ENCODE data around the gene NBEAL2. TPM values are rescaled to one million over a fixed set of nuclear protein-coding genes. Genes with fewer than 3 reads are reported as not detected.

NBEAL2 gene
- total and polyA plus RNA-seq, 10 of the 15 experiments (the other 5 are each of a cell fraction or from before 2014, with no cell fraction given) = 0.07 to 127 (median 29.4) TPM

GRCh38 chr3:46939578-46940445 lies 39.7 kb upstream of the NBEAL2 start:
- POLR2A ChIA-PET = interaction anchor here (0.8 to 5.2 kb wide), 3 partner anchors 8 to 36 kb away, joined by 4 to 44 read pairs (median 6); partner anchors contain the start of gene CCDC12
- 76% methylated on average over 12 of the region's 12 CpGs for WGBS (ENCODE audit: insufficient coverage, insufficient replicate concordance, low lambda C conversion rate, missing lambda C conversion rate)
- TF ChIP-seq ZZZ3 (IDR thresholded peaks at IDR 0.05; ENCODE audit: control insufficient read depth, insufficient read length, low read depth) (no peak), SREBF1 (IDR thresholded peaks at IDR 0.05; ENCODE audit: low read length) (no peak), TAF1 (IDR thresholded peaks at IDR 0.05; ENCODE audit: borderline replicate concordance, low read depth, low read length) (no peak), BRCA1 (IDR thresholded peaks at IDR 0.05; ENCODE audit: low read depth, low read length) (no peak), NR2C2 (IDR thresholded peaks at IDR 0.05; ENCODE audit: borderline replicate concordance, control insufficient read depth, insufficient read length, low read depth) (no peak), PAX5 (IDR thresholded peaks at IDR 0.05; ENCODE audit: borderline replicate concordance, low read depth, low read length) (no peak), IRF5 (IDR thresholded peaks at IDR 0.05; ENCODE audit: borderline replicate concordance) (no peak), E2F4 (IDR thresholded peaks at IDR 0.05; ENCODE audit: low read depth, low read length) (no peak), CBX5 (IDR thresholded peaks at IDR 0.05; ENCODE audit: low read depth) (no peak), REST (IDR thresholded peaks at IDR 0.05; ENCODE audit: low read depth, low read length) (no peak), RELB (IDR thresholded peaks at IDR 0.05; ENCODE audit: low read depth) (no peak), MYC (IDR thresholded peaks at IDR 0.05; ENCODE audit: insufficient read depth, insufficient read length, insufficient replicate concordance, low read length, severe bottlenecking) (no peak)

More at GRCh38 chr3:46939578-46940445, 39.7 kb upstream of the NBEAL2 start:
- DNase-seq (ENCODE audit: low read depth, low spot score) = no peak
- FAIRE-seq = no peak
- SMC1A ChIA-PET (ENCODE audit: uncharacterized antibody, unreplicated experiment) = interaction anchor here (1.1 to 17.5 kb wide), 3 partner anchors 9 to 26 kb away, joined by 3 to 298 read pairs (median 53); no protein-coding TSS in a partner anchor
- peaks cover 74% of the 10 kb centered on the region for H3K79me2 ChIP-seq (ENCODE audit: control insufficient read depth, insufficient read depth, low read length)
- H3K27me3 ChIP-seq (replicated peaks in 1 of 2; ENCODE audit: control insufficient read depth in 2 of 2, insufficient read depth in 2 of 2, low read length in 1 of 2) = no peaks in the 10 kb centered on the region
- RAD21 ChIA-PET (ENCODE audit: unreplicated experiment) = interaction anchor here (0.7 to 2.4 kb wide), 3 partner anchors 12 to 339 kb away, joined by 4 to 8 read pairs (median 6); no protein-coding TSS in a partner anchor
- in situ Hi-C loops (cut with MboI) = no loop called here
- H4K20me1 ChIP-seq (ENCODE audit: control insufficient read depth, insufficient read depth) = no peaks in the 10 kb centered on the region
- peaks cover 40 to 55% of the 10 kb centered on the region in 2 experiments for H3K36me3 ChIP-seq (ENCODE audit: control insufficient read depth in 2 of 2, insufficient read depth in 2 of 2, low read length in 1 of 2)
- BruUV-seq (replicated peaks) = no TSS peak
- H3K27ac ChIP-seq (ENCODE audit: control insufficient read depth, insufficient read depth) = peak overlapping the region; percentile 61
- H3K9ac ChIP-seq (ENCODE audit: control insufficient read depth, insufficient read depth, low read length) = no peak overlapping the region
- H3K4me3 ChIP-seq = no peak overlapping the region
- intact Hi-C loops (cut with micrococcal nuclease; ENCODE audit: unreplicated experiment) = no loop called here
- no peaks in the 10 kb centered on the region for H3K9me3 ChIP-seq (replicated peaks; ENCODE audit: control insufficient read depth, insufficient read depth, low read length)
- H3K4me1 ChIP-seq (ENCODE audit: control insufficient read depth, insufficient read depth, low read length) = peaks cover 19% of the 10 kb centered on the region
- CTCF ChIA-PET = no interaction called here
- no peak for ATAC-seq
- H2AFZ ChIP-seq (ENCODE audit: control insufficient read depth, low read depth, low read length) = no peak overlapping the region
- peak overlapping the region; percentile 30; the same call in 1 of the 2 replicates for H3K4me2 ChIP-seq (ENCODE audit: control insufficient read depth, insufficient read depth)

Measured in GM12878 (cell line).